Stimulated activated naive CD8-positive, alpha-beta T cell treated with anti-CD3 and anti-CD28 coated beads, Interleukin-15, Interleukin-2, amounts not matched to agents 100 U/mL and 50 U/mL, for 24 hours (primary cell): ENCODE results near the gene CTNNA2.

Source experiments
- ATAC-seq: fragments of 150-1000 bp; cut with Tn5 transposase; one replicate; pipeline ENCODE4 v1.10.0; 2021
- DNase-seq: peaks from one replicate; pipeline ENCODE4 v3.0.0; 2021

The CTNNA2 gene

DNA sequence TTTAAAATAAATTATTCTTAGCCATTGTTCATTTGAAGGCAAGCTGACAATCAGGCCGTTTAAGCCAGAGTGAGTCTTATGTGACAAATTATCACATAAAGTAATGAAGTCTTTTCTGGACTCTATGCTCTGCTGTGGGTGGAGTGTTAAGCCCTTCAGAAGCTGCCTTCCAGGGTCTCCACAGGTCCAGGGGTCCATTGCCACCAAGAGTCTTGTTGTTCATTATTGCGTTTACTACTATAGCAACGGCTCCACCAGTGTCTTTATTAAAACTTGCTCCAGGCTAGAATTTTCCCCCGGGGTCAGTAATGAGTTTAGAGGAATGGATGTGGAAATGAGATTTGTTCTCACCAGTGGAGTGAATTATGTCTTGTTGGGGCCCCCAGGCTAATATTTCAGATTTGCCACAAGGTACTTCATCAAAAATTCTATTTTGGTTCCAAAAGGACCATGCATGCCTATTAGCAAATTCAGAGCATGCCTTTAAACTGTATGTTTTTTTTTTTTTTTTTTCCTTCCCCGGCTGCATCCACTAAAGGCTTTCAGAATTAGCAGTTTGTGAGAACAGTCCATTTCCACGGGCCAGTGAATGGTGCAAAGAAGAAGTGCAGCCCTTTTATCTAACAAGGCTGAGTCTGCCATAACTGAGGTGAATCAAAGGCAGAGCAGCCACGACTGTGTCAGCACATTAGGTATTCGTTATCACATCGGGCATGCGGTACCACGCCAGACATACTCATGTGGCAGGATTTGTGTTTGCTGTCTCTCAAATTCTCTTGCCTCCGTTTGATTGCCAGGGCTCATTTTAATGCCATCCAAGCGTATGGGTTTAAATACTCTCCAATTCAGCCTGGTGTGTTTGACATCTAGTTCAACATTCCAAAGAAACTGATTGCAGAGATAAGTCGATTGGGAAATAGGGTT is 817.9 kb downstream of the CTNNA2 start:
- ATAC-seq (no peak), DNase-seq (no peak)

DNA sequence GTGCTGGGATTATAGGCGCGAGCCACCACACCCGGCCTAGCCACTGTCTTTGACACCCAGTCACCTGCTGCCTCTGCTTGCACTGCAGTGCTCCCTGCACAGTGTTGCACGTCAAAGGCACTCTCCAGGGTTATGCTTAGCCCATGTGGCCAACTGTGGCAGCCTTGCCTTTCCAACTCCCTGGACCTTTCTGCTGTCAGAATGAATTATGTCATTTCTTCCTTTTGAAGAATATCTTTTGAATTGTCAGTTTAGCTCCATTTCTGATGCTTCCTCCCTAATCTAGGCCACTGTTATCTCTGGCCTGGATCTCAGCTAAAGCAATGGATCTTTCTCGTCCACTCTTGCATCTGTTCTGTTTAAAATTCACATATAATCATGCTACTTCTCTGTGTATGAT is 821.0 kb downstream of the CTNNA2 start:
- ATAC-seq (no peak), DNase-seq (no peak)

DNA sequence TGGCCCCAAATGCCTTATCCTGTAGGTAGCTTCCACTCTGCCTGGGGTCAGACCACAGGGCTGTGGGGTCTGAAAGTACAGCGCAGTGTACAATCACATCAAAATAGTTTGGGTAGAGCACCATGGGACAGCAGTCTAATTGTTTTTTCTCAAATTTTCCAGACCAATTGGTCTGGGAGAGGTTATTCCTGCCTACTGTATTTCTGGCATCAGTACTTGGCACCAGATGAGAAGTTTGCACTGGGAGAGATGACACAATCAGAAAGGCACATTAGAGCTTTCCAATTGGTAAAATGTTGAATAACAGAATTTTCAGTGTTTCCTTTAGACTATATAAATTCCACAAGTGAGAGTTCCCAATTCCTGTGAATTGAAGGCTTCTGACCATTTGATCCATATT is 822.6 kb downstream of the CTNNA2 start:
- ATAC-seq (no peak), DNase-seq (no peak)

DNA sequence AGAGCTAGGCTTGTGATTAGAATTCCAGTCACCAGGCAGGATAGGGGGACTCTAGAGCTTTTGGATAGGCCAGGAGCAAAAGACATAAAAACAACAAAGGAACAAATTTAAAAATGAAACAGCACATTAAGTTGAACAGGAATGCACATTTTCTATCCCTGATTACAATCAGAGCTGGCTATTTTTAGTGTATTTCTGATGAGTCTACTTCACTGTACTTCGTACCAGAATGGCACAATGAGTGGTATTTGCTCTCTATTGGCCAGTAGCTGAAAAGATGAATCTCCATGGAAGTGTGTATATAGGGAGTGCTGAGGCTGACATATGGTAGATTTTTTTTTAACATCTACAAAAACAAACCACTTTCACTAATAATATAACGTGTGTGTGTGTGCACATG is 825.9 kb downstream of the CTNNA2 start:
- DNase-seq (no peak), ATAC-seq (no peak)

DNA sequence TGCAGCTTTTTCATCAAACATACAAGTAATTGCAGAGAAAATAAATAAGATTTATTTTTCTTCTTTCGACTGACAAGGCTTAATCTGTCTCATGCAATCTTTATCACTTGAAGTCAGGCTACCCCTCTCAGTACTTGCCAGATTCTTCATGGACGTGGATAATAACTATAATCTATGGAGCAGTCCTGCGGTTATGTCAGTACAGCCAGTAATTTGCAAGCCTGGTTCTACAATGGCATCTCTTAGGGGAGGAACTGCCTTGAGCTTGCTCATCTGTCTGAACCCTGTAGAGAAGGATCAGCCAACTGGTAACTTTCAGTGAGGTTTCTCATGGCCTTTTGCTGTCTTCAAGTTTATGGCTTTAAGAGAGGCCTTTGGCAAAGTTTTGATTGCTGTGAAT is 827.2 kb downstream of the CTNNA2 start:
- DNase-seq = no peak
- ATAC-seq = no peak

DNA sequence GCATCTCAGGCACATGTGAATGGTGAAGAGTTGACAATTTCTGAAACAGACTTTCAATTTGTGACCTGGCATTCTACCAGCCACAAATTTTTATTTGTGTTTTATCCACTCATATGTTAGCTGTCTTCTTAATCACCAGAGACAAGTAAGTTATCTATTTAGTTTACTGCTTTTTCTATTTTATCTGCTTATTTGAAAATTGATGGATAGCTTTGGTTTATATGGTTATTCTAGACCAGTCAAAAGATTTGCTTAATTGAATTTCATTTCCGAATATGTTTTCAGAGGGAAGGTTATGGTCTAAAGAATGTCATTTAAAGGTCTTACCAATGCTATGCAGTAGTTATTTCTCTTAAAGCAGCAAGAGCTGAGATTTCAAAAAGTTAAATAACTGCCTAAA is 835.2 kb downstream of the CTNNA2 start:
- ATAC-seq = no peak
- no peak for DNase-seq

DNA sequence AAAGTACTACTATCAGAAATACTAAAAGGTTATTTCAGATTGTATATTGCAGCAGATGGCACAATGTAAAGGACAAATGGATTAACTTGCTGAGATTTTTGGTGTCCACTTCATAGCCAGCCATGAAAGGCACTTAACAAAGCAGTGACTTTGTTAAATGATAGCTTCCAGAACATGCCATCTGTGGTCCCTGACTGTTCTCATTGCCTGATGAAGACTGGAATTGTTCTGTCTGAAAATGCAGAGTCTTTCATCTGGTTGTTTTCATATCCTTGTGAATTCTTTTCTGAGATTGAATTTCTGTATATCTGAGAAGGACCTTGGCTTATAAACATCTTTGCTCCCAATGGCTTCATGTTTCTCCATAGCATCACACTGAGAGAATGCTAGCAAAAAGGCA is 836.1 kb downstream of the CTNNA2 start:
- ATAC-seq (no peak), DNase-seq (no peak)

DNA sequence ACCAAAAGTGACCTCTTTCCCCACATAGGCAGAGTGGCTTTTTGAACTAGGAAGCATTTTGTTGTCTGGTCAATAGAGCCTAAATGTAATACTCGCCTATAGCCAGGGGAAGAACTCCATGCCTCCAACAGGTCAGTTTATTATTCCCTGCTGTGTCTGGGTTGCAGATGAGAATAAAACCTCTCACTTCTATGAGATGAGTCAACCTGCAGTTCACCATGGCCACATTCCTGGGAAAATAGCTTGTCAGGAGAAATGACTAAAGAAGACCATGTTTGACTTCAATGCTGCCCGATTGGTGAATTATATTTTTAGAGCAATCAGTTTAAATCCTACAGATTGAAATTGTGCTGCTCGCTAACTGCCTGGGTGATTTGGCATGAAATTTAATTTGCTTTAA is 838.4 kb downstream of the CTNNA2 start:
- DNase-seq (no peak), ATAC-seq (no peak)

DNA sequence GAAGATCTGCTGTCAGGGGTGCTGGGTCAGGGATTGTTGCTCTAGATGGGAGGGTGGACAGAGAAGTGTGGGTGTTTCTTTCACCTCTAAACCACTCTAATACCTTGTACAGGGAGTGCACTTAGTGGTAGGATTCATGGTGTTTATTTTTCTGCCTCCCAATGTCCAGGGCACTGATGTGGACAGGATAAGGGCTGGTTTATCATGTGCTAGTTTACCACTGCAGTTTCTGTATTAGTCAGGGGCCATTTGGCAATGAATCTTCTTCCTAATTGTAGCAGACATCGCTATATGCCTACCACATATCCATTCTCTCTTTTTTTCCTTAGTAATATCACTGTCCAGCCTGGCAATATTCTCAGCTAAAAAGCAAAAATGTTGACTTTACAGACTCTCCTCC is 842.0 kb downstream of the CTNNA2 start:
- no peak for DNase-seq
- ATAC-seq = no peak

DNA sequence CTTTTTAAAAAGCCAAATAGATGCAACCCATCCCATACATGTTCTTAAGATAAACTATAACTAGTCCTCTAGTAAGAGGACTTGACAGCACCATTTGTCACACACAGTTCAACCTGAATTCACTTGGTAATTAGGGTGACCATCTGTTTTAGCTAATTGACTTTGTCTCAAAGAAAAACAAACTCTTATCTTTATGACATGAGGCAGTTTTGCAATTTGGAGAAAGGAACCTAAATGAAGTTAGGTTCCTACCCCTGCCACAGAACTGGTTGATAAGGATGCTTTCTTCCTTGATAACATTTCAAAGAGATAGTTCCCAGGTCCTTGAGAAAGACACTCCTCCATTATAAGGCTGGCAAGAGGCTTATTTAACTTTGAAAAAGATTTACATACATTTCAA is 849.1 kb downstream of the CTNNA2 start:
- DNase-seq (no peak), ATAC-seq (no peak)

DNA sequence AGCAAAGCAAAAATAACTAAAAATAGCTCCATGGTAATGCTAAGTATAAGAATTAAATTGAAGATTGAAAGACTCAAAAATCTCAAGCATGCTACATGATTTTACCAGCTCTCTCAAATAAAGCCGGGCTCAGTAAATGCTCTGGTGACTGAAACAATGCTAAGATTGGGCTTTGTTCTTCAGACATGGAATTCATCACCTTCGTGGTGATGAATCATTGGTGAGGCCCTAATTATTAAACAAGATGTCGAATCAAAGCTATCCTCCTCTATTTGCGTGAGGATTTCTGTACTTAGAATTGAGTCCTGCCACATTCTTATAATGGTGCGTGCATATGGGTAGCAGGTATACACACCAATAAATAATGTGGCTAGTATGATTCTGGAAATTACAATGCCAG is 850.5 kb downstream of the CTNNA2 start:
- DNase-seq (no peak), ATAC-seq (no peak)

DNA sequence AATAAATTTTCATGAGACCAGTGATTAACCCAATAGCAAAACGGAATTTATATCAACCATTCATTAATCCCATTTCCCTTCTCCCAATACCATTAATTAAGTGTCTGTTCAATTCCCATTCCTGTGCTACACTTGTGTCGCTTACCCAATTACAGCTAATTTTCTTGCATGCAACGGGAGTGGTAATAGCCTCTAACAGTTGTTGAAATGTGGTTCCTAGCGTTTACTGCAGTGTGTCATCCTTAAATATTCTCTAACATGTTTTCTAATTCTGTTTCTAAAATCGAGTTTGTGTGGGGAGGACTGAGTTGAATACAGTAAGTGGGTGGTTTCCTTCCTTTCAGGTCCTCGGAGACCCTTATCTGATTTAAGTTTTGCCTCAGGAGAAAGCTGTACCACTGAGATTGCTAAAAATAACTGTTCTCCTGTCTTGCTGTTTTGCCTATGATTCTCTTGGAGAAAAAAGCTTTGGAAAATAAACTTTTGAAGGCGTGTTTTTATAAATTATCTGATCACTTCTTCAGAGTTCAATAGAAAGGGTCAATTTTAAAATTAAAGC is 851.0 kb downstream of the CTNNA2 start:
- DNase-seq (no peak), ATAC-seq (no peak)

DNA sequence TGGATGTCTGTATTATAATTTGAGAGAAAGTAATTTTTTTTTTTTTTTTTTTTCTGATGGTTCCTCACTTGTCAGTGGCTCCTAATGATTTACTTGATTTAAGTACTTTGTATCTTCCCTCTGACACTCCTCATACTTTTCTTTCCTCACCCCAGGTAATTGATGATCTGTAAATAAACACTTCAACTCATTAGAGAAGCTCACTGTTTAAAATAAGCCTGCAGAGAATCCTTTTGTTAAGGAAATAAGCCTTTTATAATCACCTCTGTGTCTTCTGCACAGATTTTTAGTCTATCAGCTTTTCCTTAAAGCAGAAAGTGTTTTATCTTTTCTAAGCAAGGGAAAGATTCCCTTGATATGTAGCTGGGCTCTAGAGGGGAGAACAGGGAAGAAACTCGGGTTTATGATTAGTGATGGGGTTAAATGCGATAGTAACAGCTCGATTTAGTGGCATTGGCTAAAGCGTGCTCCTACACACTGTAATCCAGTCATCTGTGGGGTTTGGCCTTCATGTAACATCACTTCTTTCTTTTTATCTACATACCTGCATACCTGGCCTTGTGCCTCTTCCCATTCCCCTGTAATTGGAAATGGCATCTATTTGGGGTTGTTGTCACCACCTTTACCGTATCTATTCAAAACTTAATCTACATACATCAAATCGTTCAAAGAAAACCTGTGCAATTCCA is 851.8 kb downstream of the CTNNA2 start:
- no peak for ATAC-seq

DNA sequence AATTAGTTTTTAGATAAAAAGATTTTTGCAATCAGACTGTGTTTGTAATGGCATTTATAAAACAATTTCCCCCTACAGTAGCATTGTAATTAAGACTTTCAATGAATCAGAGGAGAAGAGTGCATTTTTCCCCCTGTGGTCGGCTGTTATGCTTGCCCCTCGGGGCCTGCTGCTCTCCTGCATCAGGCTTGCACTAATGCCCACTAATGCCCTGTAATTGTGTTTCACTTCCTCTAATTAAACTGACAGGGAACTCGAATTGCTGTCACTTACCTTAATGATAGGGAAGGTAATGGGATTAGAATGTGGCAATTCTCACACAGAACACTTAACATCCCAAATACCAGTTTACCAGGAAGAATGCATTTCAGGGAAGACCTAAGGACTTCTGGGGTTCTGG is 852.9 kb downstream of the CTNNA2 start:
- DNase-seq (no peak), ATAC-seq (no peak)

More for the DNA sequence above, 851.8 kb downstream of the CTNNA2 start:
- no peak for DNase-seq

DNA sequence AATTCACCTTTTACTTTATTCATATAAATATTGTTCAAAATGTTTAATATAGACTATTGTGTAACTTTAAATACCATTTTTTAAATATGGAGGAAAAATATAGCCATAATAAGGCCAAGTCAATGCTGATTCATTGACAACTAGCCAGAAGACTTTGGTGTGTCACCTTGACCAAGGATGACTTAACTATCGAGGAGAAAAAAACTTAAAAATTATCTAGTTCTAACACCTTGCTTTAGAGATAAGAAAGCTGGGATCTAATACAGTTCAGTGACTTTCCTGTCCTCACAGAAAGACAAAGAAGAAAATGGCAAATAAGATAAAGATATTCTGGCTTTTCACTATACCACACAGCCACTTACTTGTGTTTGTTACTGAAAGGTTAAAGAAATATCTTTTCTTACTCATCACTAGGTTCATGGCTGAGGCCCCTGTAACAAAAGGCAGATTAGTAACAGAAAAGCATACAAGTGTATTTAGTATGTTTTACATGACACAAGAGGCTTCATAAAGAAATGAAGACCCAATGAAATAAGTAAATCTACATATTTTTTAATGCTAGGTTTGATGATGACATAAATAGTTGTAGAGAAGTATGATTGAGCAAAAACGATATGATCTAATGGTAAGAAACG is 857.6 kb downstream of the CTNNA2 start:
- no peak for DNase-seq
- ATAC-seq = no peak

DNA sequence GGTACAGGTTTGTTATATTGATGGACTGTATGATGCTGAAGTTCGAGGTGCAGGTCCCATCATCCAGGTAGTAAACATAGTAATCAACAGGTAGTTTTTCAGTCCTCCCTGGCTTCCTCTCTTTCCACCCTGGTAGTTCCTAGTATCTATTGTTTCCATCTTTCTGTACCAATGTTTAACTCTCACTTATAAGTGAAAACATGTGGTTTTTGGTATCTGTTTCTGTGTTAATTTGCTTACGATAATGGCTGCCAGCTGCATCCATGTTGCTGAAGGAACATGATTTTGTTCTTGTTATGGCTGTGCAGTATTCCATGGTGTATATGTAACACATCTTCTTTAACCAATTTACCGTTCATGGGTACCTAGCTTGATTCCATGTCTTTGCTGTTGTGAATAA is 861.3 kb downstream of the CTNNA2 start:
- DNase-seq (no peak), ATAC-seq (no peak)

DNA sequence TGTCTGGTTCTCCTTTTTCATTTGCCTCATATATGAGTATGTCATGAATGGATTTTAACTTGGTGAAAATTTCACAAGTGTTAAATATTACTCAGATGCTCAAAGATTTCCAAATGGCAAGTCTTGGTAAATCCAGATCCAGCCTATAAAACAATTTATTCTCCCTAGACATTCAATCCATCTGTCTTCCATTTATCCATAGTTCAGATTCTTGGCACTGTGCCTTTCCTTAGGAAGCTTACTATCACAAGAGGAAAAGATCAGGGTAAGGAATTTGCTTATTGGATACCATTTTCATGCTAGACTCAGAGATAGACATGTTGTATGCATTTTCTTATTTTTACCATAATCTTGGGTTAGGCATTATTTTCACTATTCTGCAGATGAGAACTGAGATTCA is 864.2 kb downstream of the CTNNA2 start:
- DNase-seq = no peak
- no peak for ATAC-seq

DNA sequence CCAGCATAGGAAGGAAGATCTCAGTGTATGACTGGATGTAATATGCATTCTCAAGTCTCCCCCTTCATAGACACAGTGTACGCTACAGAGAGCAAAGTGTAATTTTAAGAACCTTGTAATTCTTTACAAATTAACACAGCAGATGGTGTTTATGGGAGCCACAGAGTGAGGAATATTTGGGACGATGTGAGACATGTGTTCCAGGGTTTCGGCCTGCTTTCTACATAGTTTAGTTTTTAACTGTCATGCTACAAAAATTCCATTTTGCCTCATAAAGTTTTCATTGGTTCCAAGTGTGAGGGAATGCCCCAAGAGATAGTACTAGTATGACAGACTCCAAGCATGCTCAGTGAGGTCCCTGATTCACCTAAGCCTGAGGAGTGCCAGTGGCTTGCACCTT is 867.9 kb downstream of the CTNNA2 start:
- no peak for ATAC-seq
- DNase-seq = no peak

DNA sequence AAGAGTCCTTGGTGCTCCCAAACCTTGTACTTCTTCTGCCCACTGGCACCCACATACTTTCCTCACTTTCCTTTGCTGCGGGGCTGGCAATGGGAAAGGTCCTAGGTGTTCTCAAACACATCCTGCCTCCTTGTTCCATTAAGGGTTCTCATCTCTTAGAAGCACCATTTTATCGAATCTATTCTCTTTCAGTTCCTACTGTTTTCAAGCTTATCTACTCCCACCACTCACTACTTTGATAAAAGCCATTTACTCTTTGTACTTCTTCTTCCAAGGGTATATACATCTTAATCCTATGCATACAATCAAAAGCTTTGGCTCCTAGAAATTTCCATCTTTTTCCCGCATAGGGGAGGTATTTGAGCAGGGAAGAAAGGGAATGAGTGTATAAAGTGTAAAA is 868.8 kb downstream of the CTNNA2 start:
- ATAC-seq (no peak), DNase-seq (no peak)

DNA sequence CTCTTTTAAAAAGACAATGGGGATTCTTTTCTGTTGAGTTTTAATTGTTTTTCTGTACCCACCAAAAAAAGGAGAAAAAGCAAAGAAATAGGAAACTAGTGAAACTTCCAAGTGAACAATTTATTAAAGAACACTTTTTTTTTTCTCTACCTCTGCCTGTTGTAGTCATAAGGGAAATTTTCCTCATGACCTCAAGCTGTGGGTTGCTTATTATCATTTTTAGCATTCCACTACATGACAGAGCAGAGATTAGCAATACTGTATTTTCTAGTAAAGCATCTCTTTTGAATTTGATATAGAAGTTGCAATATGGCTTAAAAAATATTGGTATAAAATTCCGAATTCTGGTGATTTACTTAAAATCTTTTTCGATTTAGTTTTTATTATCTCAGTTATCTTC is 879.6 kb downstream of the CTNNA2 start:
- ATAC-seq (no peak), DNase-seq (no peak)

DNA sequence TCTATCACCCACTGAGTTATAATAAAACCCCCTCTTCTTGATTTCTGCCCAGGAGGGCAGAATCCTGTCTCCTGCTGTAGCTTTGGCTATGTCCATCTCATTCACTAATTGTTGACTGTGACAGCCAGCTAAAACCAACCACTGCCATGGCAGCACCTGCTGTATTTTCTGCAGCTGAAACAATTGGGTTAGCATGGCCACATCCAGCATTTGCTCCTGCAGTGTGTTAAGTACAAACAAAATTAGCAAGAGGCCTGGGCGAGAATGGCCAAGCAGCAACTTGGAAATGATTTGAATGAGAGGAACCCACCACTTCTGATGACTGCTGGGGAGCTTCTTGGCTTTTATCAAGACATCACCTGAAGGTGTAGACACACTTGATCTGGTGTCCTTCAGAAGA is 881.1 kb downstream of the CTNNA2 start:
- no peak for DNase-seq
- ATAC-seq = no peak

DNA sequence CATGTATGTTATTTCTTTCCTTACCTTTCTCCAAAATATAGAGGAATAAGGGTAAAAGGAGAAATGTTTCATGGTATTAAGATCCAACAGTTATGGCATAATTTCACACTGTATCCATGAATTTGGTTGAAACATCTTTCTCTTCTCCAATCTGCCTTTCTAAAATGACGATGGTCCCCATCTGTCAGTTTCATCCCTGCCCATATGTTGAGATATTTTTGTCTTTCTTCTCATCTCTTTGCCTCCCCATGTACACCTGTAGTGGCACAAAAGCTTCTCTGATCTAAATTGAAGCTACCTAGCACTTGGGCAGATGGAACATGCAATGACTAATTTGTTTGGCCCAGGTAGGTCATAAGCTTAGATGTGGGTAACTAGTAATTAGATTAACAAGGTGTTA is 882.4 kb downstream of the CTNNA2 start:
- no peak for DNase-seq
- ATAC-seq = no peak

DNA sequence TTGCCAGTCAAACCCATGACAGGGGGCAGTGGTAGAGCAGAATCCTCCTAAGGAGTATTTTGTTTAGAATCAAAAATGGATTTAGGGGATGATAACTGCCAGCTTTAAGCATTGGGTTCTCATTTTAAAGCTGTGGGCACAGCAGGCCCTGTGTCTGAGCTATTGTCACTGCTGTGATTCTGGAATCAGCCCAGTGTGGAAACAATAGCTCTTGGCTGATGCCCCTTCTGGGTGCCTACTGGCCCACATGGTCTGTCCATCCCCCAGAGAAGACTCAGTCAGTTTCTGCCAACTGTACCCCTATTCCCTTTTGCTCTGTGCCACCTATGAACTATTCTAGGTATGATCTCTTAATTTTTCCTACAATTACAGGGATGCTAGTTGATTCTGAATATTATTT is 883.4 kb downstream of the CTNNA2 start:
- DNase-seq (no peak), ATAC-seq (no peak)
